ENCODE results near the gene TXNDC5.

TXNDC5 gene

DNA sequence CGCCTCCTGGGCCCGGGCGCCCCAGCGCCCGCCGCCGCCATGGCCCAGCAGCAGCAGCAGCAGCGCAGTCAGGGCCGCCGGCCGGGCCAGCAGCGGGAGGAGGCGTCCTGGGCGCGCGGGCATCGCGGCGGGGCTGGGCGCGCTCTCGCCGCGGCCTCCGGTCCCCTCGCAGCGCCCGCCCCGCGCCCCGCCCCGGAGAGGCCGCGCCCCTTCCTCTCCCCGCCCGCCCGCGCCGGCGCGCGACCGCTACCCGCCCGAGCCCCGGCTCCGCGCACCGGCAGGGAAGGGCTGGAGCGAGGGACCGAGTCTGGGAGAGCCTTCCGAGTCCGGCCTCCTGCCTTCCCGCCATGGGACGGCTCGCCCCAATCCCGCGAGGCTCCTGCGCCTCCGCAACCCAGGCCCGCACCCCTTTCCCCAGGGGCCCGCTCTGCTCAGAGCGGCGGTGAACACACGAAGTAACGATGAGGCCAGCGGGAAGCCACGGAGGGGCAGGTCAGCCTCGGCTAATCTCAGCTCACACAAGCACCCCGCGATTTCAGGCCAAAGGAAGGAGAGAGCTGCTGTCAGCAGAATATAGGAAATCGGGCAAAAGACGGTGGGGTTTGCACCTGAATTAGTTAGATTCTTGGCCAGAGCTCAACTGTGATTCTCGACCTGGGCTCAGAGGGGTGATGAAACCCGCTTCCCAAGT, at the start of gene TXNDC5:
Gene TXNDC5 (minus strand): TSS at position 135 of the 691 bp plus-strand sequence. CDS start 12 bp downstream, at position 123.
- peak within 1 kb of the TSS; percentile 72 to 85 (median 75) for H3K4me3 ChIP-seq (ENCODE audit: low read depth in 1 of 5, low read length in 5 of 5)
- no peaks in the 10 kb centered on the region for H3K36me3 ChIP-seq (ENCODE audit: control insufficient read depth in 5 of 5, insufficient read depth in 5 of 5, low read length in 5 of 5)
- H3K9ac ChIP-seq (ENCODE audit: low read length in 5 of 5) = peak within 1 kb of the TSS; percentile 66 to 88 (median 78)
- H3K4me1 ChIP-seq (ENCODE audit: control insufficient read depth in 5 of 5, insufficient read depth in 5 of 5, low read length in 5 of 5) = peaks cover 11 to 40% (median 26%) of the 10 kb centered on the region in 5 donors
- H3K9me3 ChIP-seq (ENCODE audit: control insufficient read depth in 5 of 5, low read length in 5 of 5) = no peaks in the 10 kb centered on the region
- H3K27me3 ChIP-seq (ENCODE audit: control insufficient read depth in 5 of 5, insufficient read depth in 4 of 5, low read length in 5 of 5) = peaks cover 0 to 2% (median 0%) of the 10 kb centered on the region in 5 donors
- H3K27ac ChIP-seq (ENCODE audit: low read depth, low read length) = peak within 1 kb of the TSS; percentile 79

DNA sequence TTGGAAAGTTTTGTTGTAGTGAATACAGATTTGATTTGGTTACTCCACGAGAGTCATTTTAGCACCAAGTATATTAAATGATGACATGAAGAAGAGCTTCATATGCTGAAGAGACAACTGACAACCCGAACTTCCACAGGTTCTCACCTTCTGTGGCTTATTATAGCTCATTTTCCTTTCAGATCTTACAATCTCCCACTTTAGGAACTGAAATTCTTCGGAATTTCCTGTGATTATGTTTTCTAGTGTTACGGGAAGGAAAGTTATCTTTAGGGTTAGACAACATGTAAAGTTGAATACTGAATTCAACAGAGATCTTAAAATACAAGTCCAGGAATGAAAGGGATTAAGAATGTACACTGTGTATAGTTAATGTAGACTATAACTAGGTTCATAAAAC, 49.6 kb upstream of the TXNDC5 start:
- no peaks in the 10 kb centered on the region for H3K36me3 ChIP-seq (ENCODE audit: control insufficient read depth in 5 of 5, insufficient read depth in 5 of 5, low read length in 5 of 5)

DNA sequence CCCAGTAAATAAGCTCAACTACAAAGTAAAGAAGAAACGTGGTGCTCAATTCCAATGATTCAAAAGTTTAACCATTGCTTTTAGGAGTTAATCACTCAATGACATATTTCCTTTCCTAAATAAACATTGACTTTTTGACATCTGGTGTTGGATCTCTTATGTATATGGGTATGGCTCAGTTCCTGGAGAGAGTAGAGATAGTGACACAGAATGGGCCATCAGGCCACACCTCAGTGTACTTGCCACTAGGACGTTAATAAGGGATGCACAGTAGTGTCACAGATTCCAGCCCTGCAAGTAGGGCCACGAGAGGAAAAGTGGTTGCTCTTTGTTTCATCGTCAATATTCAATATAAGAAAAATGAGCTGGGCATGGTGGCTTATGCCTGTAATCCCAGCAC, 48.9 kb upstream of the TXNDC5 start:
- Histone ChIP-seq H3K4me1 (ENCODE audit: control insufficient read depth in 5 of 5, insufficient read depth in 5 of 5, low read length in 5 of 5) (peaks cover 0 to 15% (median 0%) of the 10 kb centered on the region in 5 donors), H3K9ac (ENCODE audit: low read length in 5 of 5) (no peak overlapping the region), H3K9me3 (ENCODE audit: control insufficient read depth in 5 of 5, low read length in 5 of 5) (no peaks in the 10 kb centered on the region), H3K27ac (ENCODE audit: low read depth, low read length) (no peak overlapping the region), H3K27me3 (ENCODE audit: control insufficient read depth in 5 of 5, insufficient read depth in 4 of 5, low read length in 5 of 5) (no peaks in the 10 kb centered on the region), H3K36me3 (ENCODE audit: control insufficient read depth in 5 of 5, insufficient read depth in 5 of 5, low read length in 5 of 5) (no peaks in the 10 kb centered on the region), H3K4me3 (ENCODE audit: low read depth in 1 of 5, low read length in 5 of 5) (no peak overlapping the region)

More for the DNA sequence above, 49.6 kb upstream of the TXNDC5 start:
- Histone ChIP-seq H3K4me3 (ENCODE audit: low read depth in 1 of 5, low read length in 5 of 5) (no peak overlapping the region), H3K9me3 (ENCODE audit: control insufficient read depth in 5 of 5, low read length in 5 of 5) (no peaks in the 10 kb centered on the region), H3K9ac (ENCODE audit: low read length in 5 of 5) (no peak overlapping the region), H3K27me3 (ENCODE audit: control insufficient read depth in 5 of 5, insufficient read depth in 4 of 5, low read length in 5 of 5) (no peaks in the 10 kb centered on the region), H3K4me1 (ENCODE audit: control insufficient read depth in 5 of 5, insufficient read depth in 5 of 5, low read length in 5 of 5) (peaks cover 0 to 15% (median 0%) of the 10 kb centered on the region in 5 donors), H3K27ac (ENCODE audit: low read depth, low read length) (no peak overlapping the region)

DNA sequence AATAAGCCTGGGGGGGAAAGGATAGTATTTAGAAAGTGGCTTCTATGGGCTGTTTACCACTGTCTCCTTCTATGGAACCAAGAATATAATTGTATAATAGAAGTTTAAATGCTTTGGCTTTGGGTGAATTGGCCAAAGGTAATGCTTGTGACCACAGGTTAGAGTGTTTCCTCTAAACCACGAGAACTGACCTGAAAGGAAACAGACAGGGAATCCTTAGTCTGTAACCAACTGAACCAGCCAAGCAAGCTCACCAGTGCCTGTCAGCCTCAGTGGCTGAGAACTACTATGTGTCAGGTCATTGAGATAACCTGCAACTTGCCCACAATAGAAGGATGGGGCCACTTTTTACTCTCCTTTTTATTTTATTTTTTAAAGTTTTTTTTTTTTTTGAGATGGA, 47.9 kb upstream of the TXNDC5 start:
- H3K4me1 ChIP-seq (ENCODE audit: control insufficient read depth in 5 of 5, insufficient read depth in 5 of 5, low read length in 5 of 5) = peaks cover 0 to 15% (median 0%) of the 10 kb centered on the region in 5 donors
- H3K27ac ChIP-seq (ENCODE audit: low read depth, low read length) = no peak overlapping the region

DNA sequence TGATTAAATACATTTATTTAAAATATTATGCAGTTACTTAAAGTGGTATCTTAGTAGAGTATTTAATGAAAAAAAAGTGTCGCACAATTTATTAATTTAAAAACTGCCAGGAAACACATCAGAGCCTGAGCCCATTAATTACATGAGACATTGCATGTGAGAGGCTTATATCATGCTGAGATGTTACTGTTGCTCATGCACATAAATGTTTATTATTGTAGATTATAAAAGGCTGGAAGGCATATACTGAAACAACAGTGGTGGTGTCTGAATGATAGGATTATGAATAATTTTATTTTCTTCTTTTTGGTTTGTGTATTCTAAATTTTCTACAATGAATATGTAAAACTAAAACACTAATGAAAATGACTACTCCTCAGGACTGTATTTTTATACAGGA, 45.7 kb upstream of the TXNDC5 start:
- Histone ChIP-seq H3K4me3 (ENCODE audit: low read depth in 1 of 5, low read length in 5 of 5) (no peak overlapping the region), H3K27ac (ENCODE audit: low read depth, low read length) (no peak overlapping the region), H3K9me3 (ENCODE audit: control insufficient read depth in 5 of 5, low read length in 5 of 5) (no peaks in the 10 kb centered on the region), H3K9ac (ENCODE audit: low read length in 5 of 5) (no peak overlapping the region), H3K4me1 (ENCODE audit: control insufficient read depth in 5 of 5, insufficient read depth in 5 of 5, low read length in 5 of 5) (peaks cover 0 to 15% (median 0%) of the 10 kb centered on the region in 5 donors), H3K27me3 (ENCODE audit: control insufficient read depth in 5 of 5, insufficient read depth in 4 of 5, low read length in 5 of 5) (no peaks in the 10 kb centered on the region), H3K36me3 (ENCODE audit: control insufficient read depth in 5 of 5, insufficient read depth in 5 of 5, low read length in 5 of 5) (no peaks in the 10 kb centered on the region)

More for the DNA sequence above, 47.9 kb upstream of the TXNDC5 start:
- Histone ChIP-seq H3K36me3 (ENCODE audit: control insufficient read depth in 5 of 5, insufficient read depth in 5 of 5, low read length in 5 of 5) (no peaks in the 10 kb centered on the region), H3K27me3 (ENCODE audit: control insufficient read depth in 5 of 5, insufficient read depth in 4 of 5, low read length in 5 of 5) (no peaks in the 10 kb centered on the region), H3K9ac (ENCODE audit: low read length in 5 of 5) (no peak overlapping the region), H3K4me3 (ENCODE audit: low read depth in 1 of 5, low read length in 5 of 5) (no peak overlapping the region), H3K9me3 (ENCODE audit: control insufficient read depth in 5 of 5, low read length in 5 of 5) (no peaks in the 10 kb centered on the region)

DNA sequence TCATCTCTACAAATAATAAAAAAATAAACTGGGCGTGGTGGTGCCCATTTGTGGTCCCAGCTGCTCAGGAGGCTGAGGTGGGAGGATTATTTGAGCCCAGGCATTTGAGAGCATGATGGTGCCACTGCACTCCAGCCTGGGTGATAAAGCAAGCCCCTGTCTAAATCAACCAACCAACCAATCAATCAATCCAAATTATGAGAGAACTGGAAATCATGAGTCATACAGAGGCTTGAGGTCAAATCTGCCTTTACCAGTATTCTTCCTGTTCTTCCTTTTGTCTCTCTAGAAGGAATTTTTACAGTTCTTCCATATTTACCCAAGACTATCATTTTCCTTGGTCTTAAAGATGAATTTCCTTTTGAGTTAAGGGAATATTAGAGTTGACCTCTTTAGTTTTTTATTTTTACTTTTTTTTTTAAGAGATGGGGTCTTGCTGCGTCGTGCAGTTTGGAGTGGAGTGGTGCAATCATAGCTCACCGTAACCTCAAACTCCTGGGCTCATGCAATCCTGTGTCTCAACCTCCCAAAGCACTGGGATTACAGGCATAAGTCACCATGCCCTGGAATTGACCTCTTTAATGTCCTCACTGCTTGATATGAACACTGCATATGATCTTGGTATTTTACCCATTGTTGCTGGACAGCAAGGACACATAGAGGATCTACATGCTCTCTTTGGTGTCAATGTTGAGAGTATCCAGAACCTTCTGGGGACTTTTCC, 44.1 kb upstream of the TXNDC5 start:
- H3K27ac ChIP-seq (ENCODE audit: low read depth, low read length) = no peak overlapping the region
- H3K36me3 ChIP-seq (ENCODE audit: control insufficient read depth in 5 of 5, insufficient read depth in 5 of 5, low read length in 5 of 5) = no peaks in the 10 kb centered on the region
- no peaks in the 10 kb centered on the region for H3K9me3 ChIP-seq (ENCODE audit: control insufficient read depth in 5 of 5, low read length in 5 of 5)
- H3K9ac ChIP-seq (ENCODE audit: low read length in 5 of 5) = no peak overlapping the region
- H3K4me1 ChIP-seq (ENCODE audit: control insufficient read depth in 5 of 5, insufficient read depth in 5 of 5, low read length in 5 of 5) = peaks cover 0 to 2% (median 0%) of the 10 kb centered on the region in 5 donors
- no peak overlapping the region for H3K4me3 ChIP-seq (ENCODE audit: low read depth in 1 of 5, low read length in 5 of 5)
- no peaks in the 10 kb centered on the region for H3K27me3 ChIP-seq (ENCODE audit: control insufficient read depth in 5 of 5, insufficient read depth in 4 of 5, low read length in 5 of 5)

DNA sequence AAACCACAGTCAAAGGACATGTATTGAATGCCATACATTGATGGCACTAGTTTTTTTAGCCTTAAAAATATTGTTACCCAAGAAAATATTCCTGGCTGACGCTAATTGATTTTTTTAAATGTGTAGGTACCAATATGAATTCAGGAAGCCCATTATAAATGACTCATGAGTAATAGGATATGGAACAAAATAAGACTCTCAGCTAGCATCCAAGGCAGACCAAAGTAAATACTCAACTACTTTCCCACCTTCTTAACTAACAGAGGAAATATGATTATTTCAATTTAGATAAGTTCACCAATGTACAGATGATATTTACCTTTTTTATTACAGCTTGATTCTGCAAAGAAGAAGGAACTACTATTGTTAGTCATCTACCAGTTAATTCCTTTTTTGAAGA, 43.2 kb upstream of the TXNDC5 start:
- Histone ChIP-seq H3K4me1 (ENCODE audit: control insufficient read depth in 5 of 5, insufficient read depth in 5 of 5, low read length in 5 of 5) (no peaks in the 10 kb centered on the region), H3K9me3 (ENCODE audit: control insufficient read depth in 5 of 5, low read length in 5 of 5) (no peaks in the 10 kb centered on the region), H3K4me3 (ENCODE audit: low read depth in 1 of 5, low read length in 5 of 5) (no peak overlapping the region), H3K36me3 (ENCODE audit: control insufficient read depth in 5 of 5, insufficient read depth in 5 of 5, low read length in 5 of 5) (no peaks in the 10 kb centered on the region), H3K9ac (ENCODE audit: low read length in 5 of 5) (no peak overlapping the region), H3K27ac (ENCODE audit: low read depth, low read length) (no peak overlapping the region), H3K27me3 (ENCODE audit: control insufficient read depth in 5 of 5, insufficient read depth in 4 of 5, low read length in 5 of 5) (no peaks in the 10 kb centered on the region)

DNA sequence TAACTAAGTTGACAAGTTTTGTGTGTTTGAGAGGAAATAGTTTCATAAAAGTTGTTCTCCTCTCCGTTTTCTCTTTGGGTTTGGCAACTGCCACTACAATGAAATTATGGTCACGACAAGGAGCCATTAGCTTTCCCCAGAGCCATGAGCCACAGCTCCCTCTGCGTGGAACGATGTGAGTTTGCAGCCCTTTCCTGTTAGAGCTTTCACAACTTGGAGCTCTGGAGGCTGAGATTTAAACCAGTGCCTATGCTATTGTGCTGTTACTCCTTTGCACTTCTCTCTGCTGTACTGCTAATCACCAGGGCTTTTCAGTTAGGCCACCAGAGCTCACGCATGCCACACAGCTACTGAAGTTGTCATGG, 29.3 kb upstream of the TXNDC5 start:
- no peaks in the 10 kb centered on the region for H3K36me3 ChIP-seq (ENCODE audit: control insufficient read depth in 5 of 5, insufficient read depth in 5 of 5, low read length in 5 of 5)
- H3K4me1 ChIP-seq (ENCODE audit: control insufficient read depth in 5 of 5, insufficient read depth in 5 of 5, low read length in 5 of 5) = peaks cover 0 to 10% (median 3%) of the 10 kb centered on the region in 5 donors
- no peak overlapping the region for H3K27ac ChIP-seq (ENCODE audit: low read depth, low read length)
- no peaks in the 10 kb centered on the region for H3K9me3 ChIP-seq (ENCODE audit: control insufficient read depth in 5 of 5, low read length in 5 of 5)
- no peak overlapping the region for H3K9ac ChIP-seq (ENCODE audit: low read length in 5 of 5)
- H3K27me3 ChIP-seq (ENCODE audit: control insufficient read depth in 5 of 5, insufficient read depth in 4 of 5, low read length in 5 of 5) = no peaks in the 10 kb centered on the region
- H3K4me3 ChIP-seq (ENCODE audit: low read depth in 1 of 5, low read length in 5 of 5) = no peak overlapping the region

DNA sequence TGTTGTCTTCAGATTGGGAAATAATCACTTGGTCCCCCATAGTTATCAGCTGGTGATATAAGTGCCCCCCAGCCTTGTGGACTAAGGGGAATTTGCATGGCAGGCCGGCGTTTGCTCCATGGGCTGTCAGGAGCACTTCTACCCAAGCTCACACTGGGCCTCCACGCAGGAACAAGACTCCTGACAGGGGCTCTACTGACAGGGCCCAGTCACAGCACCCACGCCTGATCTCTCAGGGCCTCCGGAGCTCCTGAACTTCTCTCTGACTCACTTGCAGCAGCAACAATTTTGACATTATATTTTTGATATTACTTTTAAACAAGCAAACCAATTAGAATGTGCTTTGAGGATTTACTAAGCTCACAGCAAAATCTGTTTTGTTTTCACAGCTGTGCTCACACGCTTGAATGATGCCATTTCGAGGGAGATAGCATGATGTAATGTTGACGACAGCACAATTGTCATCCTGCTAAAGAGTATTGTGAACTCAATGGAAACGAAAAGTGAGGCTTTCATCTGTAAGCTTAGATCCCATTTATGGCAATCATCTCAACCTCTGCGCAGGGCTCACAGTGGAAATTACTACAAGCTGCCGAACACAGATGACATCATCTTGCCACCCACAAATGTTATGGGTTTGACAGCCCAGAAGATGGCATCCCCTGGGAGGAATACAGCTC, 28.7 kb upstream of the TXNDC5 start:
- Histone ChIP-seq H3K4me3 (ENCODE audit: low read depth in 1 of 5, low read length in 5 of 5) (no peak overlapping the region), H3K9me3 (ENCODE audit: control insufficient read depth in 5 of 5, low read length in 5 of 5) (no peaks in the 10 kb centered on the region), H3K9ac (ENCODE audit: low read length in 5 of 5) (no peak overlapping the region), H3K27ac (ENCODE audit: low read depth, low read length) (no peak overlapping the region), H3K27me3 (ENCODE audit: control insufficient read depth in 5 of 5, insufficient read depth in 4 of 5, low read length in 5 of 5) (no peaks in the 10 kb centered on the region), H3K4me1 (ENCODE audit: control insufficient read depth in 5 of 5, insufficient read depth in 5 of 5, low read length in 5 of 5) (peaks cover 0 to 10% (median 3%) of the 10 kb centered on the region in 5 donors), H3K36me3 (ENCODE audit: control insufficient read depth in 5 of 5, insufficient read depth in 5 of 5, low read length in 5 of 5) (no peaks in the 10 kb centered on the region)

Data from subcutaneous abdominal adipose tissue (tissue), 5 donors.